Hepatocyte (in vitro differentiated cells): Measurements from ENCODE around the gene DOLPP1. TPM values are rescaled to one million over a fixed set of nuclear protein-coding genes. Genes with fewer than 3 reads are reported as not detected.
"Not testable (repeated sequence)": the region's sequence is repeated elsewhere in the genome, so short reads cannot be mapped to it uniquely, and the experiment has no call there.

Source experiments
- DNase-seq: peaks from one replicate; pipeline ENCODE4 v3.0.0-alpha.2; 2016; ENCODE audit warnings: low spot score
- H2AFZ ChIP-seq: fragments of 200-600 bp; sonication (generic); 2 replicates; pipeline ENCODE4 v1.6.0; 2016; ENCODE audit warnings: antibody characterized with exemption, mild to moderate bottlenecking
- H3K27ac ChIP-seq: fragments of 200-600 bp; sonication (generic); 2 replicates; pipeline ENCODE4 v1.5.1; 2016; ENCODE audit warnings: mild to moderate bottlenecking
- H3K27me3 ChIP-seq: fragments of 200-600 bp; sonication (generic); 2 replicates; pipeline ENCODE4 v1.6.1; 2016
- H3K36me3 ChIP-seq: fragments of 200-600 bp; sonication (generic); replicated peaks from 2 replicates; pipeline ENCODE4 v1.5.1; 2016; ENCODE audit warnings: low read depth; ENCODE audit not compliant: insufficient read depth
- H3K4me1 ChIP-seq: fragments of 200-600 bp; sonication (generic); 2 replicates; pipeline ENCODE4 v1.5.1; 2016; ENCODE audit warnings: mild to moderate bottlenecking, moderate library complexity; ENCODE audit not compliant: insufficient read depth
- H3K4me2 ChIP-seq: fragments of 200-600 bp; sonication (generic); 2 replicates; pipeline ENCODE4 v1.6.0; 2016
- H3K4me3 ChIP-seq: fragments of 200-600 bp; sonication (generic); 2 replicates; pipeline ENCODE4 v1.5.1; 2016; ENCODE audit warnings: mild to moderate bottlenecking
- H3K79me2 ChIP-seq: fragments of 200-600 bp; sonication (generic); 2 replicates; pipeline ENCODE4 v1.6.0; 2017; ENCODE audit warnings: mild to moderate bottlenecking
- H3K9me2 ChIP-seq: fragments of 200-600 bp; sonication (generic); replicated peaks from 2 replicates; pipeline ENCODE4 v1.6.0; 2017; ENCODE audit warnings: mild to moderate bottlenecking; ENCODE audit not compliant: insufficient read depth
- H3K9me3 ChIP-seq: fragments of 200-600 bp; sonication (generic); 2 replicates; pipeline ENCODE4 v1.5.1; 2016; ENCODE audit warnings: low read depth, mild to moderate bottlenecking
- H4K20me1 ChIP-seq: fragments of 200-600 bp; sonication (generic); 2 replicates; pipeline ENCODE4 v1.6.0; 2016; ENCODE audit warnings: mild to moderate bottlenecking; ENCODE audit not compliant: insufficient read depth, poor library complexity, severe bottlenecking
- CTCF ChIP-seq: fragments of 200-600 bp; sonication (generic); IDR thresholded peaks from 2 replicates; pipeline ENCODE4 v1.5.1; 2016; ENCODE audit warnings: antibody characterized with exemption, mild to moderate bottlenecking; ENCODE audit not compliant: poor library complexity
- EZH2 ChIP-seq: fragments of 200-600 bp; sonication (generic); IDR thresholded peaks from 2 replicates; pipeline ENCODE4 v1.6.1; 2016; ENCODE audit warnings: antibody characterized with exemption, mild to moderate bottlenecking, borderline replicate concordance
- EZH2phosphoT487 ChIP-seq: fragments of 200-600 bp; sonication (generic); IDR thresholded peaks from one replicate; pipeline ENCODE4 v1.6.1; 2018; ENCODE audit warnings: antibody characterized with exemption, mild to moderate bottlenecking, low read depth, moderate library complexity; ENCODE audit not compliant: unreplicated experiment, severe bottlenecking
- WGBS: methylation state at CpG from one replicate; pipeline ENCODE4 v1.1.6; 2016; ENCODE audit warnings: low lambda C conversion rate; ENCODE audit errors: missing lambda C conversion rate; 5-methylcytosine and 5-hydroxymethylcytosine counted together
- polyA plus RNA-seq: library from polyadenylated mRNA; unstranded; fragments of >200 nt; fragmentation: Nextera tagmentation; extraction: Ambion mirVana; gene quantifications from 2 replicates; pipeline ENCODE4 v1.2.1, GENCODE V29; 2016
- total RNA-seq: library from RNA; depleted of rRNA; stranded (reverse); fragments of >200 nt; gene quantifications from 2 replicates; pipeline ENCODE4 v1.2.3, GENCODE V29; 2014

DOLPP1 gene
- total and polyA plus RNA-seq, 2 experiments from 2014 or later: 16.2 to 20.6 TPM

GRCh38 chr9:129109952-129110739 is 29.2 kb downstream of the DOLPP1 start:
- Histone ChIP-seq H3K27me3 (no peaks in the 10 kb centered on the region), H3K9me3 (no peaks in the 10 kb centered on the region), H3K4me1 (peaks cover 18% of the 10 kb centered on the region), H3K27ac (peak overlapping the region; percentile 84), H2AFZ (peak overlapping the region; percentile 88), H3K4me2 (peak overlapping the region; percentile 99), H3K4me3 (peak overlapping the region; percentile 86), H4K20me1 (peaks cover 4% of the 10 kb centered on the region), H3K36me3 (no peaks in the 10 kb centered on the region), H3K79me2 (peaks cover 41% of the 10 kb centered on the region), H3K9me2 (no peaks in the 10 kb centered on the region)
- DNase-seq: peak; percentile 49
- TF ChIP-seq CTCF: peak; percentile 12
- TF ChIP-seq EZH2phosphoT487: no peak
- 6% methylated on average over 58 of the region's 64 CpGs for WGBS

- Histone ChIP-seq H3K4me3 (peak within 1 kb of the TSS; percentile 92), H3K4me2 (peak within 1 kb of the TSS; percentile 99), H3K9me2 (no peaks in the 10 kb centered on the region), H3K4me1 (peaks cover 18% of the 10 kb centered on the region), H3K79me2 (peaks cover 48% of the 10 kb centered on the region), H3K9me3 (no peaks in the 10 kb centered on the region), H4K20me1 (peaks cover 7% of the 10 kb centered on the region), H3K27ac (peak within 1 kb of the TSS; percentile 99), H3K27me3 (no peaks in the 10 kb centered on the region), H2AFZ (peak within 1 kb of the TSS; percentile 97), H3K36me3 (no peaks in the 10 kb centered on the region)
- TF ChIP-seq CTCF: no peak
- no peak for TF ChIP-seq EZH2phosphoT487
- TF ChIP-seq EZH2: no peak
- DNase-seq: peak; percentile 98
- under 1% methylated on average over 58 of the region's 77 CpGs for WGBS
Observed at GRCh38 chr9:129110740-129111527, 30.0 kb downstream of the DOLPP1 start, which contains the start of the genes CRAT and PTPA. Gene CRAT (minus strand): TSS chr9:129110793. CDS start chr9:129110509, 284 bp downstream. Gene PTPA (plus strand): TSS chr9:129111415. CDS start chr9:129111601, 186 bp downstream.

- H3K79me2 ChIP-seq: peaks cover 54% of the 10 kb centered on the region
- no peaks in the 10 kb centered on the region for H3K27me3 ChIP-seq
- no peaks in the 10 kb centered on the region for H3K36me3 ChIP-seq
- DNase-seq: peak; percentile 60
- H2AFZ ChIP-seq: peak overlapping the region; percentile 97
- peaks cover 14% of the 10 kb centered on the region for H3K4me1 ChIP-seq
- no peaks in the 10 kb centered on the region for H3K9me3 ChIP-seq
- H3K4me2 ChIP-seq: peak overlapping the region; percentile 99
- 2% methylated on average over 24 of the region's 37 CpGs for WGBS
- no peak for TF ChIP-seq EZH2phosphoT487
- H4K20me1 ChIP-seq: peaks cover 7% of the 10 kb centered on the region
- H3K4me3 ChIP-seq: peak overlapping the region; percentile 92
- H3K27ac ChIP-seq: peak overlapping the region; percentile 99
- no peaks in the 10 kb centered on the region for H3K9me2 ChIP-seq
Observed at GRCh38 chr9:129111528-129112151, 30.7 kb downstream of the DOLPP1 start.

GRCh38 chr9:129112526-129112925 is 31.6 kb downstream of the DOLPP1 start:
- H3K9me2 ChIP-seq, H3K9me3 ChIP-seq, H3K36me3 ChIP-seq, H3K4me1 ChIP-seq, H3K27me3 ChIP-seq, DNase-seq, H4K20me1 ChIP-seq: not testable (repeated sequence)
- 94% methylated on average over 17 of the region's 17 CpGs for WGBS
- Histone ChIP-seq H3K4me2 (peak overlapping the region; percentile 99), H2AFZ (peak overlapping the region; percentile 97), H3K4me3 (peak overlapping the region; percentile 92), H3K27ac (peak overlapping the region; percentile 99), H3K79me2 (peaks cover 62% of the 10 kb centered on the region)
